ENCODE results near the gene RSPO1. TPM values are rescaled to one million over a fixed set of nuclear protein-coding genes. Genes with fewer than 3 reads are reported as not detected.

Gene RSPO1
- total and polyA plus RNA-seq, 2 of the 13 experiments (the other 11 are each of a cell fraction or from before 2014, with no cell fraction given) = not detected

GRCh38 chr1:37564892-37565291, 69.8 kb downstream of the RSPO1 start (continued):
- TF ChIP-seq, protein P1, sequence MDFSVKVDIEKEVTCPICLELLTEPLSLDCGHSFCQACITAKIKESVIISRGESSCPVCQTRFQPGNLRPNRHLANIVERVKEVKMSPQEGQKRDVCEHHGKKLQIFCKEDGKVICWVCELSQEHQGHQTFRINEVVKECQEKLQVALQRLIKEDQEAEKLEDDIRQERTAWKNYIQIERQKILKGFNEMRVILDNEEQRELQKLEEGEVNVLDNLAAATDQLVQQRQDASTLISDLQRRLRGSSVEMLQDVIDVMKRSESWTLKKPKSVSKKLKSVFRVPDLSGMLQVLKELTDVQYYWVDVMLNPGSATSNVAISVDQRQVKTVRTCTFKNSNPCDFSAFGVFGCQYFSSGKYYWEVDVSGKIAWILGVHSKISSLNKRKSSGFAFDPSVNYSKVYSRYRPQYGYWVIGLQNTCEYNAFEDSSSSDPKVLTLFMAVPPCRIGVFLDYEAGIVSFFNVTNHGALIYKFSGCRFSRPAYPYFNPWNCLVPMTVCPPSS (IDR thresholded peaks at IDR 0.05) = no peak
- TF ChIP-seq POGZ (CRISPR knock-in tag; IDR thresholded peaks at IDR 0.05) (no peak), TCF7L2 (IDR thresholded peaks at IDR 0.05; ENCODE audit: low read depth, low read length) (no peak)

GRCh38 chr1:37562984-37563383, 71.7 kb downstream of the RSPO1 start:
- Histone ChIP-seq H3K79me2 (ENCODE audit: insufficient read depth, low read length) (no peaks in the 10 kb centered on the region), H3K27me3 (ENCODE audit: control insufficient read depth in 1 of 2, insufficient read depth in 2 of 2, low read length in 2 of 2) (no peaks in the 10 kb centered on the region), H3K4me3 (replicated peaks in 1 of 3; ENCODE audit: insufficient read depth in 1 of 3, low read depth in 2 of 3, low read length in 3 of 3) (no peak overlapping the region), H3K4me1 (ENCODE audit: insufficient read depth, low read length) (peaks cover 46% of the 10 kb centered on the region), H3K9ac (ENCODE audit: insufficient read depth, low read depth, low read length) (no peak overlapping the region), H3K4me2 (ENCODE audit: low read depth, low read length) (no peak overlapping the region), H3K36me3 (replicated peaks in 1 of 2; ENCODE audit: control insufficient read depth in 1 of 2, insufficient read depth in 2 of 2, low read length in 2 of 2) (peaks cover 9 to 29% of the 10 kb centered on the region in 2 experiments; a peak in 4 of 5 replicates), H3K9me3 (ENCODE audit: low read length) (no peaks in the 10 kb centered on the region), H4K20me1 (ENCODE audit: insufficient read depth, low read length) (no peaks in the 10 kb centered on the region), H2AFZ (ENCODE audit: low read length) (no peak overlapping the region), H3K27ac (ENCODE audit: extremely low read length, insufficient read depth, low read length) (no peak overlapping the region)
- no peak for TF ChIP-seq NFRKB (IDR thresholded peaks at IDR 0.05)
- TF ChIP-seq SP5 (CRISPR knock-in tag; IDR thresholded peaks at IDR 0.05; ENCODE audit: borderline replicate concordance, low read depth) = no peak
- no peak for TF ChIP-seq RBAK (CRISPR knock-in tag; IDR thresholded peaks at IDR 0.05)
- CTCF ChIA-PET (ENCODE audit: low intra/inter-chr PET ratio, low total read pairs) = no interaction called here
- DNase-seq (ENCODE audit: low spot score) = no peak
- BruUV-seq (replicated peaks) = no TSS peak
- intact Hi-C loops (cut with micrococcal nuclease; ENCODE audit: unreplicated experiment) (no loop called here), in situ Hi-C loops (cut with HindIII; ENCODE audit: extremely low pct_ligation_motif_present, low pct_unique_long_range_greater_than_20kb) (no loop called here)
- no peak for FAIRE-seq
- 90% methylated on average over 1 of the region's 1 CpG for WGBS (ENCODE audit: low lambda C conversion rate)
- ATAC-seq = no peak
- POLR2A ChIA-PET = interaction anchor here (1.4 kb wide), 1 partner anchor 48 kb away, joined by 3 read pairs; no protein-coding TSS in a partner anchor

Other genes with a start within 250 kb of the RSPO1 start
- gene ZC3H12A, start 160.3 kb downstream of the RSPO1 start, total RNA-seq (2016; rRNA removed; fragmentation: Illumina TruSeq; extraction: Trizol) = 4.2 and 6.8 TPM in 2 replicates
- gene ZC3H12A, start 160.3 kb downstream of the RSPO1 start, polyA plus RNA-seq (2011; rRNA removed) = 13.3 and 21.1 TPM in 2 replicates
- 45.6 and 67.6 TPM in 2 replicates for gene MEAF6, start 120.1 kb downstream of the RSPO1 start, total RNA-seq (2016; rRNA removed; fragmentation: Illumina TruSeq; extraction: Trizol)
- gene MEAF6, start 120.1 kb downstream of the RSPO1 start, polyA plus RNA-seq (2011; rRNA removed) = 24.6 and 29.5 TPM in 2 replicates
- 10.9 and 11.2 TPM in 2 replicates for gene SNIP1, start 80.6 kb downstream of the RSPO1 start, total RNA-seq (2016; rRNA removed; fragmentation: Illumina TruSeq; extraction: Trizol)
- 5.5 and 6.2 TPM in 2 replicates for gene SNIP1, start 80.6 kb downstream of the RSPO1 start, polyA plus RNA-seq (2011; rRNA removed)
- gene DNALI1, start 78.0 kb downstream of the RSPO1 start, total RNA-seq (2016; rRNA removed; fragmentation: Illumina TruSeq; extraction: Trizol) = 0.42 and 0.52 TPM in 2 replicates
- gene DNALI1, start 78.0 kb downstream of the RSPO1 start, polyA plus RNA-seq (2011; rRNA removed) = 0.70 and 0.93 TPM in 2 replicates
- 72.1 and 101 TPM in 2 replicates for gene GNL2, start 39.0 kb downstream of the RSPO1 start, total RNA-seq (2016; rRNA removed; fragmentation: Illumina TruSeq; extraction: Trizol)
- 31.2 and 32.1 TPM in 2 replicates for gene GNL2, start 39.0 kb downstream of the RSPO1 start, polyA plus RNA-seq (2011; rRNA removed)
- gene CDCA8, start 57.6 kb upstream of the RSPO1 start, total RNA-seq (2016; rRNA removed; fragmentation: Illumina TruSeq; extraction: Trizol) = 38.6 and 48.7 TPM in 2 replicates
- gene CDCA8, start 57.6 kb upstream of the RSPO1 start, polyA plus RNA-seq (2011; rRNA removed) = 16.7 and 24.1 TPM in 2 replicates
- 0.08 and 0.58 TPM in 2 replicates for gene EPHA10, start 130.2 kb upstream of the RSPO1 start, total RNA-seq (2016; rRNA removed; fragmentation: Illumina TruSeq; extraction: Trizol)
- gene EPHA10, start 130.2 kb upstream of the RSPO1 start, polyA plus RNA-seq (2011; rRNA removed) = 0.11 and 0.29 TPM in 2 replicates
- gene MANEAL, start 159.0 kb upstream of the RSPO1 start, total RNA-seq (2016; rRNA removed; fragmentation: Illumina TruSeq; extraction: Trizol) = 16.8 and 26.4 TPM in 2 replicates
- 20.8 and 24.2 TPM in 2 replicates for gene MANEAL, start 159.0 kb upstream of the RSPO1 start, polyA plus RNA-seq (2011; rRNA removed)
- gene C1orf122, start 172.9 kb upstream of the RSPO1 start, total RNA-seq (2016; rRNA removed; fragmentation: Illumina TruSeq; extraction: Trizol) = 31.3 and 40.6 TPM in 2 replicates
- 18.7 and 25.1 TPM in 2 replicates for gene C1orf122, start 172.9 kb upstream of the RSPO1 start, polyA plus RNA-seq (2011; rRNA removed)
- gene YRDC, start 173.3 kb upstream of the RSPO1 start, total RNA-seq (2016; rRNA removed; fragmentation: Illumina TruSeq; extraction: Trizol) = 29.2 and 31.8 TPM in 2 replicates
- gene YRDC, start 173.3 kb upstream of the RSPO1 start, polyA plus RNA-seq (2011; rRNA removed) = 25.4 and 27.5 TPM in 2 replicates
- gene MTF1, start 224.7 kb upstream of the RSPO1 start, total RNA-seq (2016; rRNA removed; fragmentation: Illumina TruSeq; extraction: Trizol) = 3.3 and 7.2 TPM in 2 replicates
- gene MTF1, start 224.7 kb upstream of the RSPO1 start, polyA plus RNA-seq (2011; rRNA removed) = 2.4 and 2.6 TPM in 2 replicates